ENCODE data around the gene NAA15.

The NAA15 gene

GRCh38 chr4:139297001-139297410 is 4.3 kb upstream of the NAA15 start:
- Histone ChIP-seq H4K20me1 (ENCODE audit: insufficient read depth, low read length, poor library complexity, severe bottlenecking) (peaks cover 4% of the 10 kb centered on the region), H3F3A (ENCODE audit: low read depth) (peaks cover 6% of the 10 kb centered on the region; the same call in 1 of the 2 replicates), H3K9me2 (replicated peaks; ENCODE audit: low read depth, low read length) (no peaks in the 10 kb centered on the region), H3K4me1 (ENCODE audit: insufficient read depth, low read length, poor library complexity, severe bottlenecking) (peaks cover 53% of the 10 kb centered on the region), H3K9me3 (ENCODE audit: insufficient read depth, low read depth, low read length) (no peaks in the 10 kb centered on the region), H3K79me2 (ENCODE audit: insufficient read depth, low read length) (peaks cover 54% of the 10 kb centered on the region), H3K9ac (ENCODE audit: low read depth, low read length, poor library complexity, severe bottlenecking) (peak overlapping the region; percentile 95), H3K36me3 (ENCODE audit: insufficient read depth, low read length) (peaks cover 7% of the 10 kb centered on the region), H3K4me2 (ENCODE audit: low read depth, low read length, poor library complexity, severe bottlenecking) (peak overlapping the region; percentile 82), H3K4me3 (ENCODE audit: low read length, poor library complexity, severe bottlenecking) (no peak overlapping the region), H2AFZ (ENCODE audit: low read length) (peak overlapping the region; percentile 52), H3K27me3 (ENCODE audit: insufficient read depth, low read length, poor library complexity, severe bottlenecking) (peaks cover 4% of the 10 kb centered on the region)
- no peak for TF ChIP-seq CTCF (conservative IDR thresholded peaks at IDR 0.05; ENCODE audit: low read length)
- TF ChIP-seq EZH2phosphoT487 (IDR thresholded peaks at IDR 0.05; ENCODE audit: borderline replicate concordance), result no peak

GRCh38 chr4:139299536-139299935 is 1.8 kb upstream of the NAA15 start:
- H3K4me1 ChIP-seq (ENCODE audit: insufficient read depth, low read length, poor library complexity, severe bottlenecking), result peaks cover 52% of the 10 kb centered on the region
- peak overlapping the region; percentile 78 for H3K4me2 ChIP-seq (ENCODE audit: low read depth, low read length, poor library complexity, severe bottlenecking)
- TF ChIP-seq CTCF (conservative IDR thresholded peaks at IDR 0.05; ENCODE audit: low read length) (no peak), EZH2phosphoT487 (IDR thresholded peaks at IDR 0.05; ENCODE audit: borderline replicate concordance) (no peak)
- H3K9ac ChIP-seq (ENCODE audit: low read depth, low read length, poor library complexity, severe bottlenecking), result peak overlapping the region; percentile 92
- no peaks in the 10 kb centered on the region for H3K9me2 ChIP-seq (replicated peaks; ENCODE audit: low read depth, low read length)
- no peak overlapping the region for H2AFZ ChIP-seq (ENCODE audit: low read length)
- peaks cover 28% of the 10 kb centered on the region for H4K20me1 ChIP-seq (ENCODE audit: insufficient read depth, low read length, poor library complexity, severe bottlenecking)
- H3K79me2 ChIP-seq (ENCODE audit: insufficient read depth, low read length), result peaks cover 59% of the 10 kb centered on the region
- H3K36me3 ChIP-seq (ENCODE audit: insufficient read depth, low read length), result peaks cover under 1% of the 10 kb centered on the region
- peaks cover 6% of the 10 kb centered on the region; the same call in 1 of the 2 replicates for H3F3A ChIP-seq (ENCODE audit: low read depth)
- H3K27me3 ChIP-seq (ENCODE audit: insufficient read depth, low read length, poor library complexity, severe bottlenecking), result peaks cover 4% of the 10 kb centered on the region
- H3K9me3 ChIP-seq (ENCODE audit: insufficient read depth, low read depth, low read length), result no peaks in the 10 kb centered on the region
- peak overlapping the region; percentile 95 for H3K4me3 ChIP-seq (ENCODE audit: low read length, poor library complexity, severe bottlenecking)

GRCh38 chr4:139300431-139301112 is 733 bp upstream of the NAA15 start:
- H3K4me2 ChIP-seq (ENCODE audit: low read depth, low read length, poor library complexity, severe bottlenecking), result peak overlapping the region; percentile 78
- H3K9ac ChIP-seq (ENCODE audit: low read depth, low read length, poor library complexity, severe bottlenecking), result peak overlapping the region; percentile 92
- no peaks in the 10 kb centered on the region for H3K9me2 ChIP-seq (replicated peaks; ENCODE audit: low read depth, low read length)
- peaks cover 38% of the 10 kb centered on the region for H4K20me1 ChIP-seq (ENCODE audit: insufficient read depth, low read length, poor library complexity, severe bottlenecking)
- peaks cover 6% of the 10 kb centered on the region; the same call in 1 of the 2 replicates for H3F3A ChIP-seq (ENCODE audit: low read depth)
- H3K4me1 ChIP-seq (ENCODE audit: insufficient read depth, low read length, poor library complexity, severe bottlenecking), result peaks cover 51% of the 10 kb centered on the region
- no peak for TF ChIP-seq EZH2phosphoT487 (IDR thresholded peaks at IDR 0.05; ENCODE audit: borderline replicate concordance)
- no peak for TF ChIP-seq CTCF (conservative IDR thresholded peaks at IDR 0.05; ENCODE audit: low read length)
- peaks cover 8% of the 10 kb centered on the region for H3K36me3 ChIP-seq (ENCODE audit: insufficient read depth, low read length)
- peaks cover 61% of the 10 kb centered on the region for H3K79me2 ChIP-seq (ENCODE audit: insufficient read depth, low read length)
- H3K9me3 ChIP-seq (ENCODE audit: insufficient read depth, low read depth, low read length), result peaks cover 6% of the 10 kb centered on the region; the same call in 1 of the 2 replicates
- H2AFZ ChIP-seq (ENCODE audit: low read length), result peak overlapping the region; percentile 94
- H3K4me3 ChIP-seq (ENCODE audit: low read length, poor library complexity, severe bottlenecking), result peak overlapping the region; percentile 95
- peaks cover 4% of the 10 kb centered on the region for H3K27me3 ChIP-seq (ENCODE audit: insufficient read depth, low read length, poor library complexity, severe bottlenecking)

Data from Loucy (cell line).